Astrocyte (in vitro differentiated cells and primary cell): ENCODE data around the gene CLCA4. TPM values are rescaled to one million over a fixed set of nuclear protein-coding genes. Genes with fewer than 3 reads are reported as not detected.
A peak's percentile ranks its signal among the peaks of the same experiment; 100 is the strongest.

Experiments used
- DNase-seq: peaks from one replicate; pipeline ENCODE4 v3.0.0-alpha.2; 2010; ENCODE audit warnings: low read depth
- FAIRE-seq: peaks from 2 replicates; lab custom pipeline; 2011; peaks lifted over from hg19 to GRCh38; lab: Jason Lieb, UNC
- H2AFZ ChIP-seq: 2 replicates; pipeline ENCODE4 v1.6.0; 2012; ENCODE audit warnings: low read depth, low read length, inconsistent platforms
- H3K27ac ChIP-seq: 2 replicates; pipeline ENCODE4 v1.5.1; 2011; ENCODE audit warnings: low read depth, low read length, inconsistent platforms
- H3K27me3 ChIP-seq: 2 replicates; pipeline ENCODE4 v1.6.0; 2011; ENCODE audit warnings: low read length, inconsistent platforms; ENCODE audit not compliant: insufficient read depth
- H3K36me3 ChIP-seq: 2 replicates; pipeline ENCODE4 v1.5.1; 2011; ENCODE audit warnings: low read length, inconsistent platforms; ENCODE audit not compliant: insufficient read depth
- H3K4me1 ChIP-seq: 2 replicates; pipeline ENCODE4 v1.5.1; 2011; ENCODE audit warnings: low read length, inconsistent platforms; ENCODE audit not compliant: insufficient read depth
- H3K4me2 ChIP-seq: 2 replicates; pipeline ENCODE4 v1.6.0; 2012; ENCODE audit warnings: low read length, inconsistent platforms
- H3K4me3 ChIP-seq: 2 replicates; pipeline ENCODE4 v1.5.1; 2011; ENCODE audit warnings: low read depth, mild to moderate bottlenecking, low read length, inconsistent platforms; ENCODE audit not compliant: insufficient read depth
- H3K79me2 ChIP-seq: 2 replicates; pipeline ENCODE4 v1.6.0; 2012; ENCODE audit warnings: mild to moderate bottlenecking, low read length, inconsistent platforms; ENCODE audit not compliant: insufficient read depth
- H3K9ac ChIP-seq: 2 replicates; pipeline ENCODE4 v1.6.0; 2012; ENCODE audit warnings: mild to moderate bottlenecking, low read length, inconsistent platforms
- H3K9me3 ChIP-seq: 2 replicates; pipeline ENCODE4 v1.5.1; 2012; ENCODE audit warnings: low read depth, mild to moderate bottlenecking, low read length, inconsistent platforms; ENCODE audit not compliant: insufficient read depth
- H4K20me1 ChIP-seq: 2 replicates; pipeline ENCODE4 v1.6.0; 2012; ENCODE audit warnings: low read length, inconsistent platforms; ENCODE audit not compliant: insufficient read depth
- H3K27ac Mint-ChIP-seq: one replicate; pipeline ENCODE4 v1.8.0; 2021; ENCODE audit warnings: mild to moderate bottlenecking, mixed read lengths; ENCODE audit not compliant: unreplicated experiment
- H3K27me3 Mint-ChIP-seq: one replicate; pipeline ENCODE4 v1.8.0; 2021; ENCODE audit warnings: low read depth, mixed read lengths; ENCODE audit not compliant: unreplicated experiment
- H3K36me3 Mint-ChIP-seq: one replicate; pipeline ENCODE4 v1.8.0; 2021; ENCODE audit warnings: low read depth, mixed read lengths; ENCODE audit not compliant: unreplicated experiment
- H3K4me1 Mint-ChIP-seq: one replicate; pipeline ENCODE4 v1.8.0; 2021; ENCODE audit warnings: low read depth, mixed read lengths; ENCODE audit not compliant: unreplicated experiment
- H3K4me3 Mint-ChIP-seq: one replicate; pipeline ENCODE4 v1.8.0; 2021; ENCODE audit warnings: mild to moderate bottlenecking, moderate library complexity, mixed read lengths; ENCODE audit not compliant: unreplicated experiment
- H3K9me3 Mint-ChIP-seq: one replicate; pipeline ENCODE4 v1.8.0; 2021; ENCODE audit warnings: mild to moderate bottlenecking, mixed read lengths; ENCODE audit not compliant: unreplicated experiment
- CTCF ChIP-seq: IDR thresholded peaks from 2 replicates; pipeline ENCODE4 v1.5.1; 2011; ENCODE audit warnings: low read depth, mild to moderate bottlenecking, inconsistent platforms, low read length, moderate library complexity; ENCODE audit not compliant: insufficient read depth
- EZH2 ChIP-seq: IDR thresholded peaks from 2 replicates; pipeline ENCODE4 v1.6.1; 2012; ENCODE audit warnings: mild to moderate bottlenecking, low read length, inconsistent platforms; ENCODE audit not compliant: insufficient read depth
- total RNA-seq: library from RNA; stranded (reverse); gene quantifications from 2 replicates; pipeline ENCODE4 v1.2.1, GENCODE V29; 2021

CLCA4 gene
- total RNA-seq, 1 donor from 2014 or later: not detected

DNA sequence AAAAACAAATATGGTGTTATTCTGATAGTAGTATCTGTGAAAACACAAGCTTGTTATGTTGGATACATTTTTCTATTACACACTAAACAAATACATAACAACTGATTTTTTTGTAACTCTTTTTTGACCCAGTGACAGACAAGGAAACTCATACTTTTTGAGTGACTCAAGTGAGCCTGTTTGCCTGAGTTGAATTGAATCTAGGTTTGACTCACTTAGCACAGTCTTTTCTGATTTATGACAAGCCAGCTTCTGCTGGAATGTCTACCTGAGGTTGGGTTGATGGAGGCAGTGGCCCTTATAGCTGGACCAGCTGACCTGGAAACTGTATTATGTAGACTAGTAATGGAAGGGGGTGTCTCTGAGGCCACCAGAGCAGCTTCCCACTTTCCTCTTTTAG lies 4.2 kb upstream of the CLCA4 start:
- Histone ChIP-seq H3K9me3 (no peaks in the 10 kb centered on the region), H3K4me1 (no peaks in the 10 kb centered on the region), H3K27me3 (no peaks in the 10 kb centered on the region), H3K4me2 (no peak overlapping the region), H3K9ac (no peak overlapping the region), H3K4me3 (no peak overlapping the region), H4K20me1 (no peaks in the 10 kb centered on the region), H3K36me3 (no peaks in the 10 kb centered on the region), H2AFZ (no peak overlapping the region), H3K79me2 (no peaks in the 10 kb centered on the region), H3K27ac (no peak overlapping the region)
- FAIRE-seq: no peak
- peaks cover 2% of the 10 kb centered on the region for H3K9me3 Mint-ChIP-seq
- H3K4me1 Mint-ChIP-seq: peaks cover 6% of the 10 kb centered on the region
- TF ChIP-seq CTCF (no peak), EZH2 (no peak)
- H3K4me3 Mint-ChIP-seq: no peak overlapping the region
- H3K27me3 Mint-ChIP-seq: no peaks in the 10 kb centered on the region
- no peak overlapping the region for H3K27ac Mint-ChIP-seq
- H3K36me3 Mint-ChIP-seq: no peaks in the 10 kb centered on the region
- peak; percentile 8 for DNase-seq

DNA sequence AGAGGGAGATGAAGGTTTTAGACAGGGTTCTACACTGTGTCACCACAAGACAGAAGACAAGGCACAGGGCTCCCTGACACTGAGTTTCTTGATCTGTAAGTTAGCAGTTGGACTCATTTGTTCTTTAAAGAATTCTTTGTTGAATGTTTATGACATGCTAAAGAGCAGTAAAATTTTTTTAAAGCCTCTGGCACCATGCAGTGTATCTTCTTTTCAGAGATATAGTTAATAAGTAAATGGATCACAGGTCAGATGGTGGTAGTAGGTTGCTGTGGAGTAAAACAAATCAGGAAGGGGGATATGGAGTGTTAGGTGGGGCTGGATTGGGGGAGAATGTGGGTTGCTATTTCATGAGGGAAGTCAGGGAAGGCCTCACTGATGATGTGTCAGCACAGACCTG lies 2.0 kb downstream of the CLCA4 start:
- H3K4me3 ChIP-seq: no peak overlapping the region
- FAIRE-seq: no peak
- no peaks in the 10 kb centered on the region for H3K79me2 ChIP-seq
- no peak overlapping the region for H3K27ac ChIP-seq
- Mint-ChIP-seq H3K27me3 (no peaks in the 10 kb centered on the region), H3K4me1 (no peaks in the 10 kb centered on the region), H3K9me3 (peaks cover 6% of the 10 kb centered on the region), H3K27ac (no peak overlapping the region), H3K4me3 (no peak overlapping the region), H3K36me3 (no peaks in the 10 kb centered on the region)
- no peak overlapping the region for H3K4me2 ChIP-seq
- H3K4me1 ChIP-seq: no peaks in the 10 kb centered on the region
- H3K27me3 ChIP-seq: no peaks in the 10 kb centered on the region
- no peak for DNase-seq
- H3K9ac ChIP-seq: no peak overlapping the region
- H2AFZ ChIP-seq: no peak overlapping the region
- no peaks in the 10 kb centered on the region for H3K9me3 ChIP-seq
- TF ChIP-seq CTCF (no peak), EZH2 (no peak)
- H3K36me3 ChIP-seq: no peaks in the 10 kb centered on the region
- H4K20me1 ChIP-seq: no peaks in the 10 kb centered on the region

DNA sequence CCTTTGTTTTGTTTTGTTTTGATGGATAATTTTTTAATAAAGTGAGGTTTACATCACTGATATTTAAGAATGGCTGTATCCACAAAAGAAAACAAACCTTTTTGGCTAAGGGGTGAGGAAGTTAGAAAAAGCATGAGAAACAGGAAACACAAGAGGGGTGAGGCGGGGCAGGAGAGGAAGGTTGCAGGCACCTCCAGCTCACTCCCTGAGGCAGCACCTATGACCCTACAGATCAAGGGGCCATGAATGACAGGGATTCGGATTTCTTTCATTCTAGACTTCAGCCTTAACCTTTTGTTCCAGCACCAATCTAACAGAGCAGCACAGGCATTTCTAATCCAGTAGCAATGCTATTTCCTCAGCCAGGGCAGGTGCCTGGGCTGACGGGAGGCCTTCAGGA lies 4.4 kb downstream of the CLCA4 start:
- Histone ChIP-seq H3K27ac (no peak overlapping the region), H3K4me1 (no peaks in the 10 kb centered on the region), H3K9me3 (no peaks in the 10 kb centered on the region), H4K20me1 (no peaks in the 10 kb centered on the region), H3K9ac (no peak overlapping the region), H3K79me2 (no peaks in the 10 kb centered on the region), H3K27me3 (no peaks in the 10 kb centered on the region), H2AFZ (no peak overlapping the region), H3K4me3 (no peak overlapping the region), H3K36me3 (no peaks in the 10 kb centered on the region), H3K4me2 (no peak overlapping the region)
- Mint-ChIP-seq H3K36me3 (no peaks in the 10 kb centered on the region), H3K27me3 (no peaks in the 10 kb centered on the region), H3K4me3 (no peak overlapping the region), H3K9me3 (peaks cover 11% of the 10 kb centered on the region), H3K27ac (no peak overlapping the region), H3K4me1 (no peaks in the 10 kb centered on the region)
- DNase-seq (no peak), FAIRE-seq (no peak)
- TF ChIP-seq CTCF: no peak
- no peak for TF ChIP-seq EZH2
